Glutamatergic neuron (in vitro differentiated cells): Measurements from ENCODE around the gene NUFIP1. TPM values are rescaled to one million over a fixed set of nuclear protein-coding genes. Genes with fewer than 3 reads are reported as not detected.
"Not testable (repeated sequence)": the region's sequence is repeated elsewhere in the genome, so short reads cannot be mapped to it uniquely, and the experiment has no call there.

Experiments used
- DNase-seq: peaks from one replicate; pipeline ENCODE4 v3.0.0; 2022
- H3K27ac Mint-ChIP-seq: one replicate; pipeline ENCODE4 v1.8.0; 2020; ENCODE audit warnings: mild to moderate bottlenecking, mixed read lengths, inconsistent platforms; ENCODE audit not compliant: unreplicated experiment
- H3K27me3 Mint-ChIP-seq: one replicate; pipeline ENCODE4 v1.8.0; 2020; ENCODE audit warnings: mild to moderate bottlenecking, moderate library complexity, mixed read lengths, inconsistent platforms; ENCODE audit not compliant: unreplicated experiment
- H3K36me3 Mint-ChIP-seq: one replicate; pipeline ENCODE4 v1.8.0; 2020; ENCODE audit warnings: mild to moderate bottlenecking, mixed read lengths, inconsistent platforms; ENCODE audit not compliant: unreplicated experiment
- H3K4me1 Mint-ChIP-seq: one replicate; pipeline ENCODE4 v1.8.0; 2020; ENCODE audit warnings: mild to moderate bottlenecking, low read depth, mixed read lengths, inconsistent platforms; ENCODE audit not compliant: unreplicated experiment
- H3K4me3 Mint-ChIP-seq: one replicate; pipeline ENCODE4 v1.8.0; 2020; ENCODE audit warnings: mild to moderate bottlenecking, mixed read lengths, inconsistent platforms; ENCODE audit not compliant: unreplicated experiment
- H3K9me3 Mint-ChIP-seq: one replicate; pipeline ENCODE4 v1.8.0; 2020; ENCODE audit warnings: mild to moderate bottlenecking, moderate library complexity, mixed read lengths, inconsistent platforms; ENCODE audit not compliant: unreplicated experiment
- CTCF ChIP-seq: fragments of 200-600 bp; sonication (generic); IDR thresholded peaks from one replicate; pipeline ENCODE4 v1.5.0; 2021; ENCODE audit not compliant: partially characterized antibody, unreplicated experiment
- total RNA-seq: library from RNA; stranded (reverse); fragmentation: NEBNext Ultra II Directional; extraction: Animal tissue kit (Norgen Biotek cat#: 25700); gene quantifications from one replicate; pipeline ENCODE4 v1.2.1, GENCODE V29; 2021; ENCODE audit not compliant: unreplicated experiment

NUFIP1 gene
- total RNA-seq, 1 donor from 2014 or later: 5.7 TPM

DNA sequence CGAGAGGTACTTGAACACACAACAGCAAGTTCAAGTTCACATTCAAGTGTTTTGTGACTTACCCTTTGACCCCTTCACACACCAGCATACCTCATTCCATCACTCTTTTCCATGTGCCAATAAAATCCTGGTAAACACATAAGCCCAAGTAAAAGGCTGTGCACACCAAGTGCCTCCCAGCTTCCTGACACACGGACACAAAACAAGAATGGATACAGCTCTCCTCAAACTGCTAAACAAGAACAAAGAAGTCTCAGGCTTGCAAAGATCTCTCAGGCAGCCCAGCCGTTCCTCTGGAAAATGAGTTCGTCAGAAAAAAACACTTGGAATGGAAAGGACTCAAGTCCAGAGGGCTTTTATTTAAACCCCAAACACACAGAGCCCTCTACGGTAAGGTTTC, 83.7 kb downstream of the NUFIP1 start:
- no peaks in the 10 kb centered on the region for H3K9me3 Mint-ChIP-seq
- H3K27ac Mint-ChIP-seq: no peak overlapping the region
- peaks cover 4% of the 10 kb centered on the region for H3K4me1 Mint-ChIP-seq
- peaks cover 7% of the 10 kb centered on the region for H3K27me3 Mint-ChIP-seq
- H3K36me3 Mint-ChIP-seq: no peaks in the 10 kb centered on the region
- H3K4me3 Mint-ChIP-seq: no peak overlapping the region
- TF ChIP-seq CTCF: no peak
- no peak for DNase-seq

GRCh38 chr13:44904967-44905366, 84.3 kb downstream of the NUFIP1 start:
- Mint-ChIP-seq H3K27ac (no peak overlapping the region), H3K27me3 (peaks cover 7% of the 10 kb centered on the region), H3K4me1 (peaks cover 4% of the 10 kb centered on the region), H3K9me3 (no peaks in the 10 kb centered on the region), H3K36me3 (no peaks in the 10 kb centered on the region), H3K4me3 (no peak overlapping the region)
- no peak for DNase-seq
- no peak for TF ChIP-seq CTCF

DNA sequence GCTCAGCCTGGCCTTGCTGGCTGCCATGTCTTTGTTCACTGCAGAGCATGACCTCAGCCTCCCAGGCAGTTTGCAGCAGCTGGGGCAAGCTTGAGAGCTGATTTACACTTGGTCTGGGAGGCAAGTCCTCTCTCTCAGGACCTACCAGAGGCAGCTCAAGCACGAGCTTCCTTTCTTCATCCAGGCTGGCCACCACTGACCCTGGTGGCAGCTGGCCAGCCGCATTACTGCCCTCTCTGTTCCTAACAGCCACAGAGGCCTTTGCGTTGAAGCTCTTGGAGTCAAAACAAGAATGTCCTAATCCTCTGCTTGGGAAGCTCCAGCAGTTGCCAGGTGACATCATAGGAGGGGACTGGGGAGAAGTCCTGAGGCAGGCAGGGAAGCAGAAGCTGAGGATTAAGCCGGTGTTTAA, 85.7 kb downstream of the NUFIP1 start:
- peaks cover 5% of the 10 kb centered on the region for H3K36me3 Mint-ChIP-seq
- no peak overlapping the region for H3K4me3 Mint-ChIP-seq
- DNase-seq: no peak
- peaks cover 2% of the 10 kb centered on the region for H3K9me3 Mint-ChIP-seq
- peaks cover 4% of the 10 kb centered on the region for H3K4me1 Mint-ChIP-seq
- no peak overlapping the region for H3K27ac Mint-ChIP-seq
- peaks cover 7% of the 10 kb centered on the region for H3K27me3 Mint-ChIP-seq
- TF ChIP-seq CTCF: no peak

DNA sequence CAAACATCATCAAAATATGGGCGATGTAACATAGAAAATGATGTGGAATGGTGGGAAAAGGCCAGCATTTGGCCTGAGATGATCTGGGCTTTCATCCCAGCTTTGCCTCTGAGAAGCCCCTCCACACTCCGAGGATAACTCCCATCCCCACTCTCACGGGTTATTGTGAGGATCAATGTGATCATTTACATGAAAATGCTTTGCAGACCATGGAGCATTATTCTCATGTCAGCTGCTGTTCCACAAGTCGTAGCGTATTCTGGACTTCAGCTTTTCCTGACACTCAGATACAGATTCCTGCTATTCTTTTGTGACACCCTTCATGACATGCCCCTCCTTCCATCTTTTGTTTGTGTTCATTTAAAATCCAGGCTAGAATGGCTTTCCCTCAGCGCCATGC, 86.5 kb downstream of the NUFIP1 start:
- Mint-ChIP-seq H3K4me1 (peaks cover 4% of the 10 kb centered on the region), H3K27ac (no peak overlapping the region)
- DNase-seq: no peak

GRCh38 chr13:44899967-44900366, 89.3 kb downstream of the NUFIP1 start:
- peaks cover 4% of the 10 kb centered on the region for H3K9me3 Mint-ChIP-seq
- no peak for TF ChIP-seq CTCF
- peaks cover 5% of the 10 kb centered on the region for H3K36me3 Mint-ChIP-seq
- H3K27ac Mint-ChIP-seq: no peak overlapping the region
- peaks cover 7% of the 10 kb centered on the region for H3K27me3 Mint-ChIP-seq
- H3K4me3 Mint-ChIP-seq: no peak overlapping the region
- DNase-seq: no peak
- peaks cover 2% of the 10 kb centered on the region for H3K4me1 Mint-ChIP-seq

More for the DNA sequence above, 86.5 kb downstream of the NUFIP1 start:
- Mint-ChIP-seq H3K4me3 (no peak overlapping the region), H3K27me3 (peaks cover 7% of the 10 kb centered on the region), H3K36me3 (peaks cover 5% of the 10 kb centered on the region), H3K9me3 (peaks cover 4% of the 10 kb centered on the region)
- TF ChIP-seq CTCF: no peak

- H3K4me1 Mint-ChIP-seq, H3K9me3 Mint-ChIP-seq, DNase-seq, H3K36me3 Mint-ChIP-seq, H3K27ac Mint-ChIP-seq, H3K4me3 Mint-ChIP-seq, H3K27me3 Mint-ChIP-seq: not testable (repeated sequence)
Observed at GRCh38 chr13:44898308-44898707, 91.0 kb downstream of the NUFIP1 start.
